ENCODE results near the gene SEMA3B.

DNA sequence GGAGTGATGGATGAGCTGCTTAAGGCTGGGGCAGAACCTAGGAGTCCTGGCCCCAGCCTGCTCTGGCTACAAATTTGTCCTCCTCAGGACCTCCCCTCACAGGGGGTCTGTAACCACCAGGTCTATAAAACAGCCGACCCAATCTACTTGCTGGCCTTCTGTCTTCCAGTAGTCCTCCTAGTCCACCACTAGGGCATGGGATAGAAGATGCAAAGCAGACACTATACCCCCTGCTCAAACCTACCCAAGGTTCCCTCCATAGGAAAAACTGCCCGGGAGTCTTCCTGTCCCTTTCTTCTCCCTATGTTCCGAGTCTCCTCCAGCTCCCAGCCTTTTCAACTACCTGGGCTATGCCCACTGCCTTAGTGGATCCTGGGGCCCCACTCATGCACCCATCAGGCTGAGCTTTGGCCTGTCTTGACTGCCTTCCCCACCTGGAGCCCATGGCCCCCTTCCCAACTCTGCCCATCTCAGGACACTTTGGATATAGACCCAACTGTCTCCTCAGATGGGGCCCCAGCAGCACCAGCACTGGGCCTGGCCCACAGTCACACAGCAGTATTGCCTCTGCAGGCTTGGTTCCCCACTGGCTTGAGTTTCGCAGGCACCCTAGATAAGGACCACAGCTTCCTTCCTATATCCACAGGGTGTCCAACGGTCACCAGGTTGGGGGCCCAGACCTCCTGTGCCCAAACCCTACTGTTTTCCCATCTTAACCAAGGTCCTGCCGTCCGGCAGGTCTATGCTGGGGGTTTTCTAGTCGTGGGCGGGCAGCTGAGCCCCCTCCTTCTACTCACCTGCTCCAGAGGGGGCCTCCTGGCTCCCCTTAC, 29.2 kb downstream of the SEMA3B start:
- TF ChIP-seq, protein P1, sequence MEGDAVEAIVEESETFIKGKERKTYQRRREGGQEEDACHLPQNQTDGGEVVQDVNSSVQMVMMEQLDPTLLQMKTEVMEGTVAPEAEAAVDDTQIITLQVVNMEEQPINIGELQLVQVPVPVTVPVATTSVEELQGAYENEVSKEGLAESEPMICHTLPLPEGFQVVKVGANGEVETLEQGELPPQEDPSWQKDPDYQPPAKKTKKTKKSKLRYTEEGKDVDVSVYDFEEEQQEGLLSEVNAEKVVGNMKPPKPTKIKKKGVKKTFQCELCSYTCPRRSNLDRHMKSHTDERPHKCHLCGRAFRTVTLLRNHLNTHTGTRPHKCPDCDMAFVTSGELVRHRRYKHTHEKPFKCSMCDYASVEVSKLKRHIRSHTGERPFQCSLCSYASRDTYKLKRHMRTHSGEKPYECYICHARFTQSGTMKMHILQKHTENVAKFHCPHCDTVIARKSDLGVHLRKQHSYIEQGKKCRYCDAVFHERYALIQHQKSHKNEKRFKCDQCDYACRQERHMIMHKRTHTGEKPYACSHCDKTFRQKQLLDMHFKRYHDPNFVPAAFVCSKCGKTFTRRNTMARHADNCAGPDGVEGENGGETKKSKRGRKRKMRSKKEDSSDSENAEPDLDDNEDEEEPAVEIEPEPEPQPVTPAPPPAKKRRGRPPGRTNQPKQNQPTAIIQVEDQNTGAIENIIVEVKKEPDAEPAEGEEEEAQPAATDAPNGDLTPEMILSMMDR (conservative IDR thresholded peaks at IDR 0.05; ENCODE audit: low read depth, low read length): peak; percentile 18; the same call in 1 of the 2 replicates
- no peak for TF ChIP-seq RFX5 (IDR thresholded peaks at IDR 0.05; ENCODE audit: low read depth, low read length)
- TF ChIP-seq RCOR1 (IDR thresholded peaks at IDR 0.05; ENCODE audit: insufficient replicate concordance, low read length): no peak
- TF ChIP-seq, protein P2, sequence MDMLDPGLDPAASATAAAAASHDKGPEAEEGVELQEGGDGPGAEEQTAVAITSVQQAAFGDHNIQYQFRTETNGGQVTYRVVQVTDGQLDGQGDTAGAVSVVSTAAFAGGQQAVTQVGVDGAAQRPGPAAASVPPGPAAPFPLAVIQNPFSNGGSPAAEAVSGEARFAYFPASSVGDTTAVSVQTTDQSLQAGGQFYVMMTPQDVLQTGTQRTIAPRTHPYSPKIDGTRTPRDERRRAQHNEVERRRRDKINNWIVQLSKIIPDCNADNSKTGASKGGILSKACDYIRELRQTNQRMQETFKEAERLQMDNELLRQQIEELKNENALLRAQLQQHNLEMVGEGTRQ (IDR thresholded peaks at IDR 0.05; ENCODE audit: low read depth, low read length): no peak
